K562 (cell line): ENCODE data around the gene IMMP2L. TPM values are rescaled to one million over a fixed set of nuclear protein-coding genes. Genes with fewer than 3 reads are reported as not detected.

Source experiments
- ATAC-seq: fragments of 200-7000 bp; cut with Tn5 transposase; 3 replicates; pipeline ENCODE4 v1.9.1; 2020; ENCODE audit warnings: moderate library complexity
- BruUV-seq: library from RNA; stranded (reverse); fragments of 400-500 nt; replicated peaks from 2 replicates; lab custom pipeline; 2021; lab: Mats Ljungman, UMichigan
- CTCF ChIA-PET: fragments of 300-600 bp; formaldehyde crosslinking; extraction: SDS; loops from one replicate; lab custom pipeline; 2021; ENCODE audit warnings: low intra/inter-chr PET ratio; lab: Yijun Ruan, JAX
- POLR2A ChIA-PET: fragments of 300-600, 350-650 bp; sonication (Branson Sonifier 250); formaldehyde crosslinking; extraction: SDS; loops from one replicate; lab custom pipeline; 2021; ENCODE audit warnings: antibody characterized with exemption, inconsistent platforms; lab: Yijun Ruan, JAX
- DNase-seq, 4 experiments: peaks; one replicate each; pipeline versions ENCODE4 v3.0.0 to v3.0.0-alpha.2; 2011 to 2018; ENCODE audit warnings: low spot score in 3 of 4, mixed read lengths in 3 of 4; ENCODE audit errors: extremely low read depth in 1 of 4
- FAIRE-seq: peaks from 2 replicates; lab custom pipeline; 2011; peaks lifted over from hg19 to GRCh38; lab: Jason Lieb, UNC
- H2AFZ ChIP-seq: 2 replicates; pipeline ENCODE4 v1.6.0; 2011; ENCODE audit warnings: low read depth, low read length, control low read depth, inconsistent platforms
- H3K27ac ChIP-seq: fragments of 200-600 bp; 3 replicates; pipeline ENCODE4 v1.8.0; 2011; ENCODE audit warnings: low read depth, mild to moderate bottlenecking, control low read depth, inconsistent platforms, low read length, moderate library complexity, mixed read lengths; ENCODE audit errors: extremely low read depth
- H3K27me3 ChIP-seq, 2 experiments: fragments of 300-600 bp in 1 of 2; 2 replicates in 1 of 2; 3 replicates in 1 of 2; pipeline versions ENCODE4 v1.6.0 to v1.8.0; 2011; ENCODE audit warnings: inconsistent platforms in 2 of 2, low read length in 2 of 2, mild to moderate bottlenecking in 1 of 2, mixed read lengths in 1 of 2, moderate library complexity in 1 of 2; ENCODE audit not compliant: control insufficient read depth in 2 of 2, insufficient read depth in 2 of 2
- H3K36me3 ChIP-seq: fragments of 300-600 bp; 3 replicates; pipeline ENCODE4 v1.8.0; 2011; ENCODE audit warnings: mild to moderate bottlenecking, low read length, inconsistent platforms; ENCODE audit not compliant: control insufficient read depth, insufficient read depth
- H3K4me1 ChIP-seq, 2 experiments: fragments of 200-600 bp in 1 of 2; replicated peaks in 1 of 2; 2 replicates in 1 of 2; 3 replicates in 1 of 2; pipeline versions ENCODE4 v1.5.1 to v1.8.0; 2011; ENCODE audit warnings: inconsistent platforms in 2 of 2, low read length in 2 of 2, mild to moderate bottlenecking in 1 of 2, mixed read lengths in 1 of 2, moderate library complexity in 1 of 2; ENCODE audit not compliant: control insufficient read depth in 2 of 2, insufficient read depth in 2 of 2
- H3K4me2 ChIP-seq: 2 replicates; pipeline ENCODE4 v1.6.1; 2011; ENCODE audit warnings: low read length, control low read depth, inconsistent platforms, mixed read lengths; ENCODE audit not compliant: insufficient read depth
- H3K4me3 ChIP-seq: fragments of 200-600 bp; sonication (generic), shearing (Covaris generic); 2 replicates; pipeline ENCODE4 v1.5.1; 2016; ENCODE audit warnings: control low read depth, inconsistent platforms
- H3K79me2 ChIP-seq: fragments of 200-600 bp; 3 replicates; pipeline ENCODE4 v1.8.0; 2011; ENCODE audit warnings: low read length, inconsistent platforms; ENCODE audit not compliant: control insufficient read depth, insufficient read depth
- H3K9ac ChIP-seq, 2 experiments: 2 replicates each; pipeline versions ENCODE4 v1.6.0 to v1.6.1; 2011; ENCODE audit warnings: low read depth in 2 of 2, low read length in 2 of 2, control low read depth in 1 of 2, inconsistent platforms in 1 of 2, mild to moderate bottlenecking in 1 of 2, mixed read lengths in 1 of 2; ENCODE audit not compliant: insufficient read depth in 1 of 2
- H3K9me1 ChIP-seq: one replicate; pipeline ENCODE4 v1.6.0; 2011; ENCODE audit warnings: inconsistent platforms, mild to moderate bottlenecking, low read length, moderate library complexity; ENCODE audit not compliant: control insufficient read depth, insufficient read depth
- H3K9me3 ChIP-seq: replicated peaks from 2 replicates; pipeline ENCODE4 v1.5.1; 2011; ENCODE audit warnings: low read depth, low read length, inconsistent platforms; ENCODE audit not compliant: control insufficient read depth, insufficient read depth
- H4K20me1 ChIP-seq: replicated peaks from 2 replicates; pipeline ENCODE4 v1.6.1; 2011; ENCODE audit warnings: low read length, inconsistent platforms, mixed read lengths; ENCODE audit not compliant: control insufficient read depth, insufficient read depth
- ARID2 ChIP-seq: fragments of 450-650 bp; IDR thresholded peaks from 2 replicates; pipeline ENCODE4 v1.6.1; 2017; ENCODE audit warnings: antibody characterized with exemption, mild to moderate bottlenecking
- CHD1 ChIP-seq: fragments of 200-600 bp; sonication (generic); IDR thresholded peaks from one replicate; pipeline ENCODE4 v1.6.1; 2012; ENCODE audit warnings: mild to moderate bottlenecking, moderate library complexity, low read length, inconsistent platforms
- DDX20 ChIP-seq: fragments of 450-650 bp; IDR thresholded peaks from 2 replicates; pipeline ENCODE4 v1.6.1; 2016; ENCODE audit warnings: missing genetic modification characterization, low read depth, mild to moderate bottlenecking, missing compliant biosample characterization, moderate library complexity
- RFX7 ChIP-seq: fragments of 250-450 bp; sonication (Bioruptor Pico); IDR thresholded peaks from 2 replicates; pipeline ENCODE4 v1.5.1; 2021; ENCODE audit warnings: mild to moderate bottlenecking
- SREBF2 ChIP-seq: sonication (generic); formaldehyde crosslinking; IDR thresholded peaks from 2 replicates; pipeline ENCODE4 v1.4.0; 2020; ENCODE audit warnings: mild to moderate bottlenecking, missing genetic modification reagents
- TEAD2 ChIP-seq: fragments of 450-650 bp; IDR thresholded peaks from 2 replicates; pipeline ENCODE4 v1.6.1; 2016; ENCODE audit warnings: missing genetic modification characterization, control low read depth, missing compliant biosample characterization
- ZNF174 ChIP-seq: fragments of 250-450 bp; sonication (Bioruptor Pico); IDR thresholded peaks from 2 replicates; pipeline ENCODE4 v1.4.0; 2020; ENCODE audit warnings: mild to moderate bottlenecking
- WGBS: fragments of 100-300 bp; shearing (Covaris generic); methylation state at CpG from one replicate; pipeline ENCODE4 v1.1.6; 2016; ENCODE audit warnings: low coverage, mixed read lengths; ENCODE audit not compliant: insufficient coverage; ENCODE audit errors: missing lambda C conversion rate; 5-methylcytosine and 5-hydroxymethylcytosine counted together
- in situ Hi-C: fragments of 300-500 bp; cut with MboI; formaldehyde crosslinking; loops from 4 replicates; pipeline ENCODE4 v1.15.0; 2018; ENCODE audit warnings: inconsistent platforms, mixed read lengths
- intact Hi-C: fragments of 100-400 bp; cut with micrococcal nuclease; formaldehyde crosslinking; loops from 2 replicates; pipeline ENCODE4 v1.14.2; 2022
- polyA plus RNA-seq, 8 experiments: library from polyadenylated mRNA; depleted of rRNA in 4 of 8; stranded (reverse) in 5 of 8; unstranded in 3 of 8; fragments of >200 nt; fragmentation: Nextera tagmentation in 2 of 8; fragmentation: Illumina TruSeq in 1 of 8; extraction: Ambion mirVana in 2 of 8; extraction: Trizol in 1 of 8; gene quantifications; 2 replicates each; pipeline versions ENCODE4 v1.2.1 to v1.2.3, GENCODE V29; 2011 to 2014; ENCODE audit warnings: inconsistent platforms in 1 of 8, missing spikeins in 1 of 8
- total RNA-seq, 7 experiments: library from RNA; depleted of rRNA in 6 of 7; stranded (reverse); fragments of >200 nt in 6 of 7; fragmentation: Illumina TruSeq in 2 of 7; extraction: Trizol in 2 of 7; gene quantifications; 2 replicates each; pipeline versions ENCODE4 v1.2.1 to v1.2.3, GENCODE V29; 2011 to 2021; ENCODE audit warnings: low replicate concordance in 1 of 7
- TF ChIP-seq, protein P1 (sequence below): fragments of 200-800 bp; sonication (Bioruptor generic); IDR thresholded peaks from 2 replicates; pipeline ENCODE4 v1.6.1; 2016; ENCODE audit warnings: missing genetic modification characterization, missing compliant biosample characterization
- TF ChIP-seq, protein P2 (sequence below): fragments of 150-350 bp; conservative IDR thresholded peaks from 2 replicates; pipeline ENCODE4 v1.6.1; 2014; ENCODE audit warnings: low read length
- TF ChIP-seq, protein P3 (sequence below): fragments of 200-400 bp; formaldehyde crosslinking; IDR thresholded peaks from 2 replicates; pipeline ENCODE4 v1.6.1; 2017; ENCODE audit warnings: mild to moderate bottlenecking, low read depth, low read length, moderate library complexity

IMMP2L gene
- total and polyA plus RNA-seq, 9 of the 15 experiments (the other 6 are each of a cell fraction or from before 2014, with no cell fraction given): 29.7 to 116 (median 53.0) TPM

DNA sequence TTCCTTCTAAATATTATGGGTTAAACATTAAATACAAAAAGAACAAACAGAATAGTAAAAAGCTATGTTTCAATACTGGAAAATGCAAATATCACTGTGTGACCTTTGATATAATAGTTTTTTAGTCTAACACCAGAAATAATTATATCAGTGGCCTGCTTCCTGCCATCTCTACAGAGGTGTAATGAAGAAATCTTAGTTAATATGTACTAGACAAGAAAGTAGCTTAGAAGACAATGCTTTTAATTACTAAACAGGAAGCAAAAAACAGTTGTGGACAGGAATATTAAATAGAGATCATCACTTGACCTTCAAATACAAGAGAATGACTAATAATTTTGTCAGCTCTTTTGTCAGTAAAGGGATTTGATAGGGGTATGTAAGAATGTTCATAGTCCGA is 518.7 kb downstream of the IMMP2L start:
- Histone ChIP-seq H3K9me1 (no peaks in the 10 kb centered on the region), H3K27me3 (no peaks in the 10 kb centered on the region), H4K20me1 (no peaks in the 10 kb centered on the region), H3K9ac (no peak overlapping the region), H3K79me2 (no peaks in the 10 kb centered on the region), H3K27ac (no peak overlapping the region), H3K4me1 (no peaks in the 10 kb centered on the region), H3K36me3 (no peaks in the 10 kb centered on the region), H3K9me3 (no peaks in the 10 kb centered on the region), H3K4me3 (no peak overlapping the region), H3K4me2 (no peak overlapping the region), H2AFZ (no peak overlapping the region)
- in situ Hi-C loops (no loop called here), intact Hi-C loops (no loop called here)
- ATAC-seq: no peak
- CTCF ChIA-PET: no interaction called here
- POLR2A ChIA-PET: interaction anchor here (0.7 kb wide), 1 partner anchor 49 kb away, joined by 3 read pairs; no protein-coding TSS in a partner anchor
- BruUV-seq: no TSS peak
- DNase-seq: no peak
- no peak for FAIRE-seq
- WGBS: 65% methylated on average over 1 of the region's 1 CpG
- TF ChIP-seq ZNF174 (CRISPR knock-in tag): no peak
- TF ChIP-seq CHD1: no peak
- no peak for TF ChIP-seq TEAD2 (tag)
- TF ChIP-seq, protein P1, sequence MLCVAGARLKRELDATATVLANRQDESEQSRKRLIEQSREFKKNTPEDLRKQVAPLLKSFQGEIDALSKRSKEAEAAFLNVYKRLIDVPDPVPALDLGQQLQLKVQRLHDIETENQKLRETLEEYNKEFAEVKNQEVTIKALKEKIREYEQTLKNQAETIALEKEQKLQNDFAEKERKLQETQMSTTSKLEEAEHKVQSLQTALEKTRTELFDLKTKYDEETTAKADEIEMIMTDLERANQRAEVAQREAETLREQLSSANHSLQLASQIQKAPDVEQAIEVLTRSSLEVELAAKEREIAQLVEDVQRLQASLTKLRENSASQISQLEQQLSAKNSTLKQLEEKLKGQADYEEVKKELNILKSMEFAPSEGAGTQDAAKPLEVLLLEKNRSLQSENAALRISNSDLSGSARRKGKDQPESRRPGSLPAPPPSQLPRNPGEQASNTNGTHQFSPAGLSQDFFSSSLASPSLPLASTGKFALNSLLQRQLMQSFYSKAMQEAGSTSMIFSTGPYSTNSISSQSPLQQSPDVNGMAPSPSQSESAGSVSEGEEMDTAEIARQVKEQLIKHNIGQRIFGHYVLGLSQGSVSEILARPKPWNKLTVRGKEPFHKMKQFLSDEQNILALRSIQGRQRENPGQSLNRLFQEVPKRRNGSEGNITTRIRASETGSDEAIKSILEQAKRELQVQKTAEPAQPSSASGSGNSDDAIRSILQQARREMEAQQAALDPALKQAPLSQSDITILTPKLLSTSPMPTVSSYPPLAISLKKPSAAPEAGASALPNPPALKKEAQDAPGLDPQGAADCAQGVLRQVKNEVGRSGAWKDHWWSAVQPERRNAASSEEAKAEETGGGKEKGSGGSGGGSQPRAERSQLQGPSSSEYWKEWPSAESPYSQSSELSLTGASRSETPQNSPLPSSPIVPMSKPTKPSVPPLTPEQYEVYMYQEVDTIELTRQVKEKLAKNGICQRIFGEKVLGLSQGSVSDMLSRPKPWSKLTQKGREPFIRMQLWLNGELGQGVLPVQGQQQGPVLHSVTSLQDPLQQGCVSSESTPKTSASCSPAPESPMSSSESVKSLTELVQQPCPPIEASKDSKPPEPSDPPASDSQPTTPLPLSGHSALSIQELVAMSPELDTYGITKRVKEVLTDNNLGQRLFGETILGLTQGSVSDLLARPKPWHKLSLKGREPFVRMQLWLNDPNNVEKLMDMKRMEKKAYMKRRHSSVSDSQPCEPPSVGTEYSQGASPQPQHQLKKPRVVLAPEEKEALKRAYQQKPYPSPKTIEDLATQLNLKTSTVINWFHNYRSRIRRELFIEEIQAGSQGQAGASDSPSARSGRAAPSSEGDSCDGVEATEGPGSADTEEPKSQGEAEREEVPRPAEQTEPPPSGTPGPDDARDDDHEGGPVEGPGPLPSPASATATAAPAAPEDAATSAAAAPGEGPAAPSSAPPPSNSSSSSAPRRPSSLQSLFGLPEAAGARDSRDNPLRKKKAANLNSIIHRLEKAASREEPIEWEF: no peak
- TF ChIP-seq, protein P2, sequence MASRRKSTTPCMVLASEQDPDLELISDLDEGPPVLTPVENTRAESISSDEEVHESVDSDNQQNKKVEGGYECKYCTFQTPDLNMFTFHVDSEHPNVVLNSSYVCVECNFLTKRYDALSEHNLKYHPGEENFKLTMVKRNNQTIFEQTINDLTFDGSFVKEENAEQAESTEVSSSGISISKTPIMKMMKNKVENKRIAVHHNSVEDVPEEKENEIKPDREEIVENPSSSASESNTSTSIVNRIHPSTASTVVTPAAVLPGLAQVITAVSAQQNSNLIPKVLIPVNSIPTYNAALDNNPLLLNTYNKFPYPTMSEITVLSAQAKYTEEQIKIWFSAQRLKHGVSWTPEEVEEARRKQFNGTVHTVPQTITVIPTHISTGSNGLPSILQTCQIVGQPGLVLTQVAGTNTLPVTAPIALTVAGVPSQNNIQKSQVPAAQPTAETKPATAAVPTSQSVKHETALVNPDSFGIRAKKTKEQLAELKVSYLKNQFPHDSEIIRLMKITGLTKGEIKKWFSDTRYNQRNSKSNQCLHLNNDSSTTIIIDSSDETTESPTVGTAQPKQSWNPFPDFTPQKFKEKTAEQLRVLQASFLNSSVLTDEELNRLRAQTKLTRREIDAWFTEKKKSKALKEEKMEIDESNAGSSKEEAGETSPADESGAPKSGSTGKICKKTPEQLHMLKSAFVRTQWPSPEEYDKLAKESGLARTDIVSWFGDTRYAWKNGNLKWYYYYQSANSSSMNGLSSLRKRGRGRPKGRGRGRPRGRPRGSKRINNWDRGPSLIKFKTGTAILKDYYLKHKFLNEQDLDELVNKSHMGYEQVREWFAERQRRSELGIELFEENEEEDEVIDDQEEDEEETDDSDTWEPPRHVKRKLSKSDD: no peak
- no peak for TF ChIP-seq RFX7 (CRISPR knock-in tag)
- no peak for TF ChIP-seq DDX20 (tag)
- TF ChIP-seq, protein P3, sequence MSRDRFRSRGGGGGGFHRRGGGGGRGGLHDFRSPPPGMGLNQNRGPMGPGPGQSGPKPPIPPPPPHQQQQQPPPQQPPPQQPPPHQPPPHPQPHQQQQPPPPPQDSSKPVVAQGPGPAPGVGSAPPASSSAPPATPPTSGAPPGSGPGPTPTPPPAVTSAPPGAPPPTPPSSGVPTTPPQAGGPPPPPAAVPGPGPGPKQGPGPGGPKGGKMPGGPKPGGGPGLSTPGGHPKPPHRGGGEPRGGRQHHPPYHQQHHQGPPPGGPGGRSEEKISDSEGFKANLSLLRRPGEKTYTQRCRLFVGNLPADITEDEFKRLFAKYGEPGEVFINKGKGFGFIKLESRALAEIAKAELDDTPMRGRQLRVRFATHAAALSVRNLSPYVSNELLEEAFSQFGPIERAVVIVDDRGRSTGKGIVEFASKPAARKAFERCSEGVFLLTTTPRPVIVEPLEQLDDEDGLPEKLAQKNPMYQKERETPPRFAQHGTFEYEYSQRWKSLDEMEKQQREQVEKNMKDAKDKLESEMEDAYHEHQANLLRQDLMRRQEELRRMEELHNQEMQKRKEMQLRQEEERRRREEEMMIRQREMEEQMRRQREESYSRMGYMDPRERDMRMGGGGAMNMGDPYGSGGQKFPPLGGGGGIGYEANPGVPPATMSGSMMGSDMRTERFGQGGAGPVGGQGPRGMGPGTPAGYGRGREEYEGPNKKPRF: no peak
- TF ChIP-seq SREBF2 (CRISPR knock-in tag): no peak
- TF ChIP-seq ARID2: no peak
